NT2/D1 (cell line): ENCODE results near the gene GPHN.
"Not testable (repeated sequence)": the region's sequence is repeated elsewhere in the genome, so short reads cannot be mapped to it uniquely, and the experiment has no call there.

Experiments used
- DNase-seq: peaks from one replicate; pipeline ENCODE4 v3.0.0-alpha.2; 2011; ENCODE audit warnings: low read depth, low spot score
- H3K27me3 ChIP-seq: 2 replicates; pipeline ENCODE4 v1.6.0; 2011; ENCODE audit warnings: mild to moderate bottlenecking; ENCODE audit not compliant: insufficient read length, insufficient read depth
- H3K36me3 ChIP-seq: 2 replicates; pipeline ENCODE4 v1.6.1; 2011; ENCODE audit warnings: mild to moderate bottlenecking, low read length, mixed read lengths; ENCODE audit not compliant: insufficient read depth, insufficient read length
- H3K4me1 ChIP-seq: 2 replicates; pipeline ENCODE4 v1.5.1; 2011; ENCODE audit not compliant: insufficient read depth, insufficient read length
- H3K4me3 ChIP-seq: 2 replicates; pipeline ENCODE4 v1.5.1; 2011; ENCODE audit warnings: low read depth; ENCODE audit not compliant: insufficient read length
- H3K9ac ChIP-seq: 2 replicates; pipeline ENCODE4 v1.6.0; 2011; ENCODE audit warnings: low read depth; ENCODE audit not compliant: insufficient read length
- H3K9me3 ChIP-seq: 2 replicates; pipeline ENCODE4 v1.5.1; 2011; ENCODE audit warnings: mild to moderate bottlenecking, low read length; ENCODE audit not compliant: insufficient read depth
- SUZ12 ChIP-seq: IDR thresholded peaks from 2 replicates; pipeline ENCODE4 v1.6.1; 2011; ENCODE audit not compliant: insufficient read length, insufficient read depth; ENCODE audit errors: extremely low read depth
- YY1 ChIP-seq: IDR thresholded peaks from 2 replicates; pipeline ENCODE4 v1.6.1; 2011; ENCODE audit not compliant: insufficient read length, insufficient read depth
- ZNF274 ChIP-seq: IDR thresholded peaks from 2 replicates; pipeline ENCODE4 v1.6.1; 2011; ENCODE audit warnings: mild to moderate bottlenecking, low read depth, low read length

The GPHN gene

GRCh38 chr14:66490143-66491111 lies 17.5 kb upstream of the GPHN start:
- Histone ChIP-seq H3K27me3 (no peaks in the 10 kb centered on the region), H3K36me3 (no peaks in the 10 kb centered on the region), H3K9me3 (no peaks in the 10 kb centered on the region), H3K9ac (no peak overlapping the region), H3K4me3 (no peak overlapping the region), H3K4me1 (no peaks in the 10 kb centered on the region)
- TF ChIP-seq YY1 (no peak), SUZ12 (no peak), ZNF274 (no peak)
- no peak for DNase-seq

- Histone ChIP-seq H3K9me3 (no peaks in the 10 kb centered on the region), H3K9ac (no peak overlapping the region), H3K4me1 (no peaks in the 10 kb centered on the region), H3K4me3 (no peak overlapping the region), H3K36me3 (no peaks in the 10 kb centered on the region), H3K27me3 (no peaks in the 10 kb centered on the region)
- TF ChIP-seq YY1 (no peak), SUZ12 (no peak), ZNF274 (no peak)
- DNase-seq = no peak
Observed at GRCh38 chr14:66493750-66494149, 14.2 kb upstream of the GPHN start.

GRCh38 chr14:66495218-66496098 lies 12.5 kb upstream of the GPHN start:
- H3K4me1 ChIP-seq = no peaks in the 10 kb centered on the region
- H3K36me3 ChIP-seq = no peaks in the 10 kb centered on the region
- H3K9ac ChIP-seq = no peak overlapping the region
- H3K9me3 ChIP-seq = no peaks in the 10 kb centered on the region
- H3K27me3 ChIP-seq = no peaks in the 10 kb centered on the region
- peak; percentile 32 for DNase-seq
- H3K4me3 ChIP-seq = no peak overlapping the region
- no peak for TF ChIP-seq YY1
- TF ChIP-seq ZNF274 = no peak

GRCh38 chr14:66496188-66496807 lies 11.6 kb upstream of the GPHN start:
- Histone ChIP-seq H3K27me3 (no peaks in the 10 kb centered on the region), H3K36me3 (no peaks in the 10 kb centered on the region), H3K4me3 (no peak overlapping the region), H3K9ac (no peak overlapping the region), H3K9me3 (no peaks in the 10 kb centered on the region), H3K4me1 (no peaks in the 10 kb centered on the region)
- DNase-seq = no peak
- no peak for TF ChIP-seq YY1
- TF ChIP-seq SUZ12 = no peak
- TF ChIP-seq ZNF274 = no peak

GRCh38 chr14:66496911-66497310 lies 11.0 kb upstream of the GPHN start:
- Histone ChIP-seq H3K36me3 (no peaks in the 10 kb centered on the region), H3K4me1 (no peaks in the 10 kb centered on the region), H3K4me3 (no peak overlapping the region), H3K9me3 (no peaks in the 10 kb centered on the region), H3K9ac (no peak overlapping the region), H3K27me3 (no peaks in the 10 kb centered on the region)
- TF ChIP-seq YY1 (no peak), ZNF274 (no peak), SUZ12 (no peak)
- DNase-seq = no peak

- Histone ChIP-seq H3K27me3 (no peaks in the 10 kb centered on the region), H3K36me3 (no peaks in the 10 kb centered on the region), H3K4me1 (no peaks in the 10 kb centered on the region), H3K9ac (no peak overlapping the region), H3K4me3 (no peak overlapping the region), H3K9me3 (no peaks in the 10 kb centered on the region)
- TF ChIP-seq SUZ12 (no peak), YY1 (no peak), ZNF274 (no peak)
- no peak for DNase-seq
Observed at GRCh38 chr14:66498311-66498710, 9.6 kb upstream of the GPHN start.

GRCh38 chr14:66501592-66501991 lies 6.4 kb upstream of the GPHN start:
- no peaks in the 10 kb centered on the region for H3K9me3 ChIP-seq
- H3K4me1 ChIP-seq = no peaks in the 10 kb centered on the region
- no peak for DNase-seq
- no peak overlapping the region for H3K9ac ChIP-seq
- no peak overlapping the region for H3K4me3 ChIP-seq
- no peaks in the 10 kb centered on the region for H3K27me3 ChIP-seq
- TF ChIP-seq SUZ12 (no peak), ZNF274 (no peak), YY1 (no peak)
- no peaks in the 10 kb centered on the region for H3K36me3 ChIP-seq

- H3K27me3 ChIP-seq, H3K9ac ChIP-seq, H3K4me3 ChIP-seq, H3K36me3 ChIP-seq, H3K4me1 ChIP-seq, DNase-seq, H3K9me3 ChIP-seq: not testable (repeated sequence)
Observed at GRCh38 chr14:66502836-66503235, 5.1 kb upstream of the GPHN start.
